ENCODE measurements around the gene KIFC1. TPM values are rescaled to one million over a fixed set of nuclear protein-coding genes. Genes with fewer than 3 reads are reported as not detected.
A peak's percentile ranks its signal among the peaks of the same experiment; 100 is the strongest.
"Not testable (repeated sequence)": the region's sequence is repeated elsewhere in the genome, so short reads cannot be mapped to it uniquely, and the experiment has no call there.

The KIFC1 gene
- total RNA-seq, 2 donors from 2014 or later: 15.8 to 74.6 TPM

DNA sequence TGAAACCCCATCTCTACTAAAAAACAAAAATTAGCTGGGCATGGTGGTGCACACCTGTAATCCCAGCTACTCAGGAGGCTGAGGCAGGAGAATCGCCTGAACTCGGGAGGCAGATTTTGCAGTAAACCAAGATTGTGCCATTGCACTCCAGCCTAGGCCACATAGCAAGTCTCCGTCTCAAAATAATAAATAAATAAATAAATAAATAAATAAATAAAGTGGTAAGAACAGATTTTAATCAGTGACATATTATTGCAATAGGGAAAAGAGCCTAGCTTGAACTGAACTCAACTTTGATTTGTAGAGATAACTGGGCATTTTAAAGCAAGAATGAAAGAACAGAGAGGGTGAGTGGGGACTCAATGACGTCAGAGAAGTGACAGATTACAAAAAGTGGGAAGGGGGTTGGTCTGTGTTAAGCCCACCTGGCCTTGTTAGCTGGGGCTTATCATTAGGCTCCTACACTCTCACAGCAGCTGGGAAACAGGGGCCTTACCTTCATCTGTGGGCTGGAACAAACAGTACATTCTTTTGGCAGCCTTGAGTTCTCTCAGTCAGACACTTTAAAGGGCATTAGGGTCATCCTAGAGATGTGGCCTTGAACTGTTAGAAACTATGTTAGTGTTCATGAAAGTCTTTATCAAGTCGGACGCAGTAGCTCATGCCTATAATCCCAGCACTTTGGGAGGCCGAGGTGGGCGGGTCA is 24.5 kb upstream of the KIFC1 start:
- intact Hi-C loops (cut with DNase I): no loop called here
- no peaks in the 10 kb centered on the region for H3K27me3 ChIP-seq
- TF ChIP-seq, protein P1, sequence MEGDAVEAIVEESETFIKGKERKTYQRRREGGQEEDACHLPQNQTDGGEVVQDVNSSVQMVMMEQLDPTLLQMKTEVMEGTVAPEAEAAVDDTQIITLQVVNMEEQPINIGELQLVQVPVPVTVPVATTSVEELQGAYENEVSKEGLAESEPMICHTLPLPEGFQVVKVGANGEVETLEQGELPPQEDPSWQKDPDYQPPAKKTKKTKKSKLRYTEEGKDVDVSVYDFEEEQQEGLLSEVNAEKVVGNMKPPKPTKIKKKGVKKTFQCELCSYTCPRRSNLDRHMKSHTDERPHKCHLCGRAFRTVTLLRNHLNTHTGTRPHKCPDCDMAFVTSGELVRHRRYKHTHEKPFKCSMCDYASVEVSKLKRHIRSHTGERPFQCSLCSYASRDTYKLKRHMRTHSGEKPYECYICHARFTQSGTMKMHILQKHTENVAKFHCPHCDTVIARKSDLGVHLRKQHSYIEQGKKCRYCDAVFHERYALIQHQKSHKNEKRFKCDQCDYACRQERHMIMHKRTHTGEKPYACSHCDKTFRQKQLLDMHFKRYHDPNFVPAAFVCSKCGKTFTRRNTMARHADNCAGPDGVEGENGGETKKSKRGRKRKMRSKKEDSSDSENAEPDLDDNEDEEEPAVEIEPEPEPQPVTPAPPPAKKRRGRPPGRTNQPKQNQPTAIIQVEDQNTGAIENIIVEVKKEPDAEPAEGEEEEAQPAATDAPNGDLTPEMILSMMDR (IDR thresholded peaks at IDR 0.05): no peak
- no peak overlapping the region for H3K27ac ChIP-seq
- no peak overlapping the region for H3K9ac ChIP-seq (ENCODE audit: low read depth in 2 of 2, low read length in 2 of 2)
- H3K4me1 ChIP-seq: no peaks in the 10 kb centered on the region
- H3K9me3 ChIP-seq: no peaks in the 10 kb centered on the region
- no peak for DNase-seq
- H3K4me3 ChIP-seq: no peak overlapping the region
- no peaks in the 10 kb centered on the region for H3K36me3 ChIP-seq

DNA sequence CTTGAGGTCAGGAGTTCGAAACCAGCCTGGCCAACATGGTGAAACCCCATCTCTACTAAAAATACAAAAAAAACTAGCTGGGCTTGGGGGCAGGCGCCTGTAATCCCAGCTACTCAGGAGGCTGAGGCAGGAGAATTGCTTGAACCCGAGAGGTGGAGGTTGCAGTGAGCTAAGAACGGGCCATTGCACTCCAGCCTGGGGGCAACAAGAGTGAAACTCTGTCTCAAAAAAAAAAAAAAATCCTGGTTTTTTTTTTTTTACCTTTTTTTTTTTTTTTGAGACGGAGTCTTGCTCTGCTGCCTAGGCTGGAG is 24.0 kb upstream of the KIFC1 start:
- intact Hi-C loops (cut with DNase I); H3K36me3 ChIP-seq; H3K9ac ChIP-seq (ENCODE audit: low read depth in 2 of 2, low read length in 2 of 2); H3K4me3 ChIP-seq; H3K4me1 ChIP-seq; H3K27ac ChIP-seq; H3K9me3 ChIP-seq; H3K27me3 ChIP-seq; DNase-seq: not testable (repeated sequence)

DNA sequence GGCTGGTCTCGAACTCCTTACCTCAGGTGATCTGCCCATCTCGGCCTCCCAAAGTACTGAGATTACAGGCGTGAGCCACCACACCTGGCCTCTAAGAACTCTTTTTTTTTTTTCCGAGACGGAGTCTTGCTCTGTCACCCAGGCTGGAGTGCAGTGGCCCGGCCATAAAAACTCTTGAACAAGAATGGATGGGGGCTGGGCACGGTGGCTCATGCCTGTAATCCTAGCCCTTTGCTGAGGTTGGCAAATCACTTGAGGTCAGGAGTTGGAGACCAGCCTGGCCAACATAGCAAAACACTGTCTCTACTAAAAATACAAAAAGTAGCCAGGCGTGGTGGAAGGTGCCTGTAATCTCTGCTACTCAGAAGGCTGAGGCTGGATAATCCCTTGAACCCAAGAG is 19.7 kb upstream of the KIFC1 start:
- H3K36me3 ChIP-seq; H3K4me1 ChIP-seq; H3K27ac ChIP-seq; H3K9me3 ChIP-seq; H3K9ac ChIP-seq (ENCODE audit: low read depth in 2 of 2, low read length in 2 of 2); DNase-seq; intact Hi-C loops (cut with DNase I); H3K4me3 ChIP-seq; H3K27me3 ChIP-seq: not testable (repeated sequence)

DNA sequence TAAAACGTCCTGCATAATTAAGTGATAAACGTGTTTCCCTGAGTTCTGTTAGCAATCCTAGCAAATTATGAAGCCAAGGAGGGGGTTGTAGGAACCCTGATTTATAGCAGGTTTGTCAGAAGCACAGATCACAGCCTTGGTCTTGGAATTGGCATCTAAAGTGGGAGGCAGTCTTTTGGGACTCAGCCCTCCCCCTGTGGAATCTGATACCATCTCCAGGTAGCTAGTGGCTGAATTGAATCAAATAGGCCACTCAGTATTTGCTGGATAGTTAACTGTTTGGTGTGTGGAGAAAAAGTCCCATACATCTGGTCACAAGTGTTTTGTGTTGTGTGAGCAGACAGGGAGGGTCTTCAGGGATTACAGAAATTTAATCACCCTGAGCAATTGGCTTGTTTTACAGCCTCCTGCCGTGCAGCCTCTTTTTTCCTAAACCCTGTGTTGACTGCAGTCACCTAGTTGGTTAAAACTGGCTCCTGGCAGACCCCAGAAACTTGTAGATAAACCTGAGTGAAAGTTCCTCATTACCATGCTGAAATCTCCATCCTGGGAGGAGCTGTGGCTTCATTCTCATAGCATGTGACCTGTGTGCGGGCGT is 19.0 kb upstream of the KIFC1 start:
- DNase-seq: no peak
- Histone ChIP-seq H3K4me3 (no peak overlapping the region), H3K9me3 (no peaks in the 10 kb centered on the region), H3K27me3 (no peaks in the 10 kb centered on the region), H3K27ac (no peak overlapping the region), H3K4me1 (no peaks in the 10 kb centered on the region), H3K9ac (ENCODE audit: low read depth in 2 of 2, low read length in 2 of 2) (peak overlapping the region in 1 of 2 donors; percentile 14), H3K36me3 (no peaks in the 10 kb centered on the region)
- TF ChIP-seq, protein P1 (IDR thresholded peaks at IDR 0.05): no peak
- intact Hi-C loops (cut with DNase I): no loop called here

DNA sequence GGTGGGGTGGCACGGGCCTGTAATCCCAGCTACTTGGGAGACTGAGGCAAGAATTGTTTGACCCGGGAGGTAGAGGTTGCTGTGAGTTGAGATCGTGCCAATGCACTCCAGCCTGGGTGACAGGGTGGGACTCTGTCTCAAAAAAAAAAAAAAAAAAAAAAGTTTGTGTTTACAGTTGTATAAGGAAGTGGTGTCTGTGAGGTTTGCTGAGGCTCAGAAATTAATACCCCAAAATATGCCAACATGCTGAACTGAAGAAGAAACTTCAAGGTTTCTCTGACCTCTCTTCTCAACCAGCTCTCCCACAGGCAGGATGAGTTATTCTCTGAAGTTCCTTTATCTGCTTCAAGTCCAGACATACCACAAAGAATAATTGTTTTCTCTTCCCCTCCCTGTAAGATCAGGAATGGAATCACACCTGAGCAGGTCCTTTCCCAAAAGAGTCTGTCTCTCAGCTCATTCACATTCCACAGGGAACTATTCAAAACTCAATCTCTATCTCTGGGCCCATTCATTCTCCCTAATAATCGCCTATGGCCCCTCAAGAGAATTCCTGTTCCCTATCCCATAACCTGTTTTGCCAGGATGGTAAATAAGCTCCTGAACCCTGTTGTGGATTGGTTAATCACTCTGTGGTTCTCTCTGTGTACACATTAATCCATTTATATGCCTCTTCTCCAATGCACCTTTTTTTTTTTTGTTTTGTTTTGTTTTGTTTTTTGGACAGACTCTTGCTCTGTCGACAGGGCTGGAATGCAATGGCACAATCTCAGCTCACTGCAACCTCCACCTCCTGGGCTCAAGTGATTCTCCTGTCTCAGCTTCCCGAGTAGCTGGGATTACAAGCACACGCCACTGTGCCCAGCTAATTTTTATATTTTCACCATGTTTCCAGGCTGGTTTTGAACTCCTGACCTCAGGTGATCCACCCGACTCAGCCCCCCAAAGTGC is 17.4 kb upstream of the KIFC1 start:
- Histone ChIP-seq H3K27me3 (no peaks in the 10 kb centered on the region), H3K4me3 (no peak overlapping the region), H3K36me3 (no peaks in the 10 kb centered on the region), H3K9me3 (no peaks in the 10 kb centered on the region), H3K4me1 (no peaks in the 10 kb centered on the region), H3K27ac (no peak overlapping the region), H3K9ac (ENCODE audit: low read depth in 2 of 2, low read length in 2 of 2) (no peak overlapping the region)
- intact Hi-C loops (cut with DNase I): no loop called here
- TF ChIP-seq, protein P1 (IDR thresholded peaks at IDR 0.05): no peak
- no peak for DNase-seq

DNA sequence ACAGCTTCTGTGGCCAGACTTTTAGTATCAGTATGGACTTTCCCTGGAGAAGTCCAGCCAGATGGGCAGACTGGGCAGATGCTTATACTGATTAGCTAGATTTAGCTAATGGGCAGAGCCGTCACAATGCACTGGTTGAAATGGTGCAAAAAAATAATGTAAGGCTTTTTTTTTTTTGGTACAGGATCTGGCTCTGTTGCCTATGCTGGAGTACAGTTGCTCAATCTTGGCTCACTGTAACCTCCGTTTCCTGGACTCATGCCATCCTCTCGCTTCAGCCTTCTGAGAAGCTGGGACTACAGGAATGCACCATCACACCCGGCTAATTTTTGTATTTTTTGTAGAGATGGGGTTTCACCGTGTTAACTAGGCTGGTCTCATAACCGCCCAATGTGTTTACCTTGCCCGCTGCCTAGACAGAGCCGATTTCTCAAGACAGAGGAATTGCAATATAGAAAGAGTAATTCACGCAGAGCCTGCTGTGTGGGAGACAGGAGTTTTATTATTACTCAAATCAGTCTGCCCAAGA is 16.4 kb upstream of the KIFC1 start:
- Histone ChIP-seq H3K4me1 (no peaks in the 10 kb centered on the region), H3K9ac (ENCODE audit: low read depth in 2 of 2, low read length in 2 of 2) (no peak overlapping the region), H3K27me3 (no peaks in the 10 kb centered on the region), H3K27ac (no peak overlapping the region), H3K36me3 (no peaks in the 10 kb centered on the region), H3K9me3 (no peaks in the 10 kb centered on the region), H3K4me3 (no peak overlapping the region)
- intact Hi-C loops (cut with DNase I): no loop called here
- peak; percentile 68 for DNase-seq
- TF ChIP-seq, protein P1 (IDR thresholded peaks at IDR 0.05): no peak
